NCI-H82 treated with DMSO at 0.1 percent for 48 hours (cell line): ENCODE data around the gene POLE.
"Not testable (repeated sequence)": the region's sequence is repeated elsewhere in the genome, so short reads cannot be mapped to it uniquely, and the experiment has no call there.

Source experiments
- DNase-seq: peaks from one replicate; lab custom pipeline; 2025; ENCODE audit not compliant: unreplicated experiment; lab: John Stamatoyannopoulos, UW

The POLE gene

DNA sequence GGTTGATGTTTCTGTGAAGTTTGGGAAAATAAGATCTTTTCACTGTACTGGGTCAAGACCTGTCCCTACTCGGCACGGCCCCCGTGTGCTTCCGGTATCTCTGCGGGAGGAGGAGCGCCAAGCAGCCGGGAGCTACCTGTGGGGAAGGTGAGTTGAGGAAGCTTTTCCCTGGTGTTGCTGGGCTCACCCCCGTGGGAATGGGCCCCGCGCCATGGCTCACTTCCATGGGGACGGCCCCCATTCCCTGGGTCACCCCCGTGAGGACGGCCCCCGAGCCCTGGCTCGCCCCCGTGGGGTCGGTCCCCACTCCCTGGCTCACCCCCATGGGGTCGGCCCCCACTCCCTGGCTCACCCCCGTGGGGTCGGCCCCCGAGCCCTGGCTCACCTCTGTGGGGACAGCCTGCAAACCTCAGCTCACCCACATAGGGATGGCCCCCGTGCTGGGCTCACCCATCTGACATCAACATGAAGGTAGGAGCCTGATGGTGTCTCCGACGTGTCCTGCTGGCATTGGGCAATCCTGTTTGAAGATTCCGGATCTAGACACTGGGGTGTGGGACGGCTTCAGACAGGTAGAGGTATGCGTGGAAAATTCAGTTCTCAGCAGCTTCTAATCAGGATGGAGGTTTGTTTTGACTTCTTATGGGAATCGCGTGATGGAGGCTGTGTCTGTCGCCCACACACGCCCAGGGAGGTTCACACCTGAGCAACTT is 85.8 kb downstream of the POLE start:
- no peak for DNase-seq

DNA sequence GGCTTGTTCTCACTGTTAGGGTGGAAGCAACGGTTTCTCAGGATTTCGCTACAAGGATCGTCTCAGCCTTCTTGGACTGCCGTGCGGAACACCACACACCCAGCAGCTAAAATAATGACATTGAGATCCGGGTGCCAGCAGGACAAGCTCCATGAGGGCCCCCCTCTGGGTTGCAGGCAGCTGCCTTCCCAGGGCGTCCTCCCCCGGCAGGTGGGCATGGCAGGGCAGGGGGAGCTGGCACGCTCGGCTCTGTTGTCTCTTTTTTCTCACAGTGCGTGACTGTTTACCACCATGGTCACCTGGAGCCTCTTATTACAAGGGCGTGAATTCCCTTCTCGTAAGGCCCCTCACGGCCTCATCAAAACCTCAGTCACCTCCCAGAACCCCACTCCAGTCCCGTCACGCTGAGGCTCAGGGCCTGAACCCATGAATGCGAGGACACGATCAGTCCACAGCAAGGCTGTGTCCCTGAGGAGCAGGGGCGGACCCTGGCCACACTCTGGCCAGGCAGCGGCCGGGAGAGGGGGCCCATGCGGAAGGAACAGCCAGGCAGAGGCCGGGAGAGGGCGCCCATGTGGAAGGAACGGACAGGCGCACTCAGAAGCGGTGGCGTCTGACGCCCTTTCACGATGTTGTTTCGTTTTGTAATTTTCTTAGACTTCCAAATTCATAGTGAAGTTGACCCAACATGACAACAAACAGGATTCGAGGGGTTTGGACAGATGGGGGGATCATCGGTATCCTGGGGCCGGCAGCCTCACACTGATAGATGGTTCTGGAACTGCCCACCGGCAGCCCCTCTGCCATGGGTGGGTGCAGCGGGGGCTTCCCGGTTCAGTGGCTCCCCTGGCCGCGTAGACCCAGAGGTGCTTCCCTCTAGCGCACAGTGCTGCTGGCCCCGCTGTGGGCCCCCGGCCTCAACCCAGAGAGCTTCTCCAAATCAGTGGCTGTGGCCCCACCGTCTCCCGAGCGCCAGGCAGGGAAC is 86.8 kb downstream of the POLE start:
- DNase-seq: peak; percentile 49

DNA sequence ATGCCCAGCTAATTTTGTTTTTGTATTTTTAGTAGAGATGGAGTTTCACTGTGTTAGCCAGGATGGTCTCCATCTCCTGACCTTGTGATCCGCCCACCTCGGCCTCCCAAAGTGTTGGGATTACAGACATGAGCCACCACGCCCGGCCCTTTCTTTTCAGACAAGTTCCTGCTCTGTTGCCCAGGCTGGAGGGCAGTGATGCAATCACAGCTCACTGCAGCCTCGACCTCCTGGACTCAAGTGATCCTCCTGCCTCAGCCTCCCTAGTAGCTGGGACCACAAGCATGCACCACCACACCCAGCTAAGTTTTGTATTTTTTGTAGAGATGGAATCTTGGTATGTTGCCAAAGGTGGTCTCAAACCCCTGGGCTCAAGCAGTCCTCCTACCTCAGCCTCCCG is 87.6 kb downstream of the POLE start:
- DNase-seq: not testable (repeated sequence)

DNA sequence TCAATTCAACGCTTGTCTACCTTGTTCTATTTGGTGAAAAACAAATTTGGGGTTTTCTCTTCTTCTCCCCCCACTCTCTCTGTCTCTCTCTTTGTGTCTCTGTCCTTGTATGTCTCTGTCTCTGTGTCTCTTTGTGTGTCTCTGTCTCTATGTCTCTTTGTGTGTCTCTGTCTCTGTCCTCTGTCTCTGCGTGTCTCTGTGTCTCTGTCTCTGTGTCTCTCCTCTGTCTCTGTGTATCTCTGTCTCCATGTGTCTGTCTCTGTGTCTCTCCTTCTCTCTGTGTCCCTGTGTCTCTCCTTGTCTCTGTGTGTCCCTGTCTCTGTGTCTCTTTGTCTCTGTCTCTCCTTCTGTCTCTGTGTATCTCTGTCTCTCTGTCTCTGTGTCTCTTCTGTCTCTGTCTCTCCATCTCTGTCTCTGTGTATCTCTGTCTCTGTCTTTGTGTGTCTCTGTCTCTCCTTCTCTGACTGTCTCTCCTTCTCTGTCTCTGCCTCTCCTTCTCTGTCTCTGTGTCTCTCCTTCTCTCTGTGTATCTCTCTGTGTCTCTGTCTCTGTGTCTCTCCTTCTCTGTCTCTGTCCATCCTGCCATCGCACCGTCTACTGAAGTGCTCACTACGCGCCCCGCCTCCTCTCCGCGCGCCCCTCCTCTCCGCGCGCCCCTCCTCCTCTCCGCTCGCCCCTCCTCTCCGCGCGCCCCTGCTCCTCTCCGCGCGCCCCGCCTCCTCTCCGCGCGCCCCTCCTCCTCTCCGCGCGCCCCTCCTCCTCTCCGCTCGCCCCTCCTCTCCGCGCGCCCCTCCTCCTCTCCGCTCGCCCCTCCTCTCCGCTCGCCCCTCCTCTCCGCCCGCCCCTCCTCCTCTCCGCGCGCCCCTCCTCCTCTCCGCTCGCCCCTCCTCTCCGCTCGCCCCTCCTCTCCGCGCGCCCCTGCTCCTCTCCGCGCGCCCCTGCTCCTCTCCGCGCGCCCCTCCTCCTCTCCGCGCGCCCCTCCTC is 89.5 kb downstream of the POLE start:
- DNase-seq: no peak

DNA sequence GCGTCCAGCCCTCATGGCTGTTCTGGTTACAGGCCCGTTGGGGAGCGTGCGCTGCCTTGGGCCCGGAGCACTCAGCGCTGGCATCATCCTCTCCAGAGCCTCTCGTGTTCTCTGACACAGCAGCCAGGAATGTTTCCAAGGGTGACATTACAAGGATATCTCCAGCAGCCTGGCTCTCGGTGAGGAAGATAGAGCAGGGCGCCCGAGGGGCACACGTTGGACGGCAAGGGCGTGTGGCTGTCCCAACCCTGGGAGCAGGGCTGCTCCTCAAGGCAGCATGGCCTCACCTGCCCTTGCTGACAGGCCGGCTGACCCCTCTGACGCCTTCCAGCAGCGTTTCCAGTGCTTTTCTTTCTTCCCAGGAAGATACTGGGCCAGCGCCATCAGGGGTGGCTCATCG is 91.1 kb downstream of the POLE start:
- DNase-seq: no peak

DNA sequence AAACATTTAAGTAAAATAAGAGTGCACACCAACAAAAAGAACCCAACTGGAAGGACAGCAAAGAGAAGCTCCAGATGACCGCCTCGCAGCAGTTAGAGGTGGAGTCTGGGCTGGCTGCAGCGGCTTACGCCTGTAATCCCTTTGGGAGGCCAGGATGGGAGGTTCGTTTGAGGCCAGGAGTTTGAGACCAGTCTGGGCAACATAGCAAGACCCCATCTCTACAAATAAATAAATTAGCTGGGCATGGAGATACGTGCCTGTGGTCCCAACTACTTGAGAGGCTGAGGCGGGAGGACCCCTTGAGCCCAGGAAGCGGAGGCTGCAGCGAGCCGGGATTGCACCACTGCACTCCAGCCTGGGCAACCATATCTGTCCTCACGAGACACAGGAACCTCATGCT is 92.0 kb downstream of the POLE start:
- no peak for DNase-seq

DNA sequence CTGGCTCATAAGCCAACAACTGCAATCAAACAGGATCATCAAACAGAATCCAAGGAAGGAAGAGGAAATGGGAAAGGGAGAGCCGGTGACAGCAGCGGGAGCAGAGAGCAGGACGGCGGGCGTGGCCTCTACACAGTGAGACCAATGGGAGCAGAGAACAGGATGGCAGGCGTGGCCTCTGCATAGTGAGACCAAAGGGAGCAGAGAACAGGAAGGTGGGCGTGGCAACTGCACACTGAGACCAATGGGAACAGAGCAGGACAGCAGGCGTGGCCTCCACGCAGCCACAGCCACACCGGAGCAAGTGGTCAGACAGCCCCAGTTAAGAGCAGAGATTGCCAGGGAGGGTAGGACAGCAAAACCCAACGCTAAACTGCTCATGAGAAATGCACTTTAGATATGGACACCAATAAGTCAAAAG is 93.2 kb downstream of the POLE start:
- peak; percentile 98 for DNase-seq

DNA sequence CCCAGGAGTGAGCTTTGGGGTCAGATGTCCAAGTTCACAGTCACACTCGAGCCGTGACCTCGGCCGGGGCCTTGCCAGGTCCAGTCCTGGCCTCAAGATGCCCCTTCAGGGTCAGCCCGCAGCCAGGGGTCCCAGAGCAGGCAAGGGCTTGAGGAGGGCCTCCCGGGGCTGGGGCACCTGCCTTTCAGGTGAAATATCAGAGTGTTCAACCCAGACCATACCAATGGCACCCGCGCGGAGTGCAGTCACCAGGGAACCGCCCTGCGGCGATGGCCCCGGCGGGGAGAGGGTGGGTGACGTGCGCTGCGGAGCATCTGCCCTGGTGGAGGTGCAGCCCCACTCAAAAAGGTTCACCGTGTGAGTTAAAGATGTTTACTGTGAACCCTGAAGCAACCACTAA is 93.6 kb downstream of the POLE start:
- no peak for DNase-seq

DNA sequence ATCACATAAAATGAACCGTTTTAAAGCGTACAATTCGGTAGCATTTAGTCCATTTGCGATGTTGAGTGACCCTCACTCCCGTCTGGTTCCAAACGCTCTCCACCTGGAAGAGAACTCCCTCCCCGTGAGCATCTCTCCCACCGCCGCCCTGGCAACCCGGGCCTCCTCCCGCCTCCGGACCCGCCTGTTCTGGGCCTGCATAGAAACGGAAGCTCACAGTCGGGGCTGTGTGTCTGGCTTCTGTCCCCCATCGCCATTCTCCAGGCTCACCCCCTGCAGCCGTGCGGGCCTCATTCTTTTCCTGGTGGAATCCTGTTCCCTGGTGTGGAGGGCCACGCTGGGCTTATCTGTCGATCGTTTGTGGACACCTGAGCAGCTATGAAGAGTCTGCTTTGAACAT is 94.1 kb downstream of the POLE start:
- no peak for DNase-seq

DNA sequence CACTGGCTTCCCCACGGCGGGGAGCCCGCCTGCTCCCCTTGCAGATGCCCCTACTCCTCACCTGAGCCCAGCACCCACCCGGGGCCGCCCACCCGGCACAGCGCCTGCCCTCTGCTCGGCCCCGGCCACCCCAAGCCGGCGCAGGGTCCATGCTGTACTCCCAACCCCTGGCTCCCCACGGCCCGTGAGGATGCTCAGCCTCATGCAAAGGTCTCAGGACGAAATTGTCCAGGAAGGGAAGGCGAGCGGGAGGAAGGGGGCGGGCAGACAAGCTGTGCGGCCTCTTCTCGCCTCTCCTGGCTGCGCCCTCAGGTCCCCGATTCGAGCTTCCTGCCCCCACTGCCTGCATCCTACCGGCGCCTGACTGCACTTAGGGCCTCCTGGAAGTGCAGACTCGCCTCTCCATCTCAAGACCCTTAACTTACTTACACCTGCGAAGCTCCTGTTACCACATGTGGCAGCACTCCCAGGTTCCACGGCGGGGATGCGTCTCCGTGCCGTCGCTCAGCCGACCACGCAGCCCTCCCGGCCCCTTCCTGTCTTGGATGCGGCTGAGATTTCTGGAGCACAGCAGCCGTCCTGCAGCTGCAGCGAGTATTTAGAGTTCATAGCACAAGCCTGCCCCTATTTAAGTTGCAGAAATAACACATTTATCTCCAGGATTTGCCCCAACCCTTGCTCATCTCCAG is 94.7 kb downstream of the POLE start:
- DNase-seq: no peak

DNA sequence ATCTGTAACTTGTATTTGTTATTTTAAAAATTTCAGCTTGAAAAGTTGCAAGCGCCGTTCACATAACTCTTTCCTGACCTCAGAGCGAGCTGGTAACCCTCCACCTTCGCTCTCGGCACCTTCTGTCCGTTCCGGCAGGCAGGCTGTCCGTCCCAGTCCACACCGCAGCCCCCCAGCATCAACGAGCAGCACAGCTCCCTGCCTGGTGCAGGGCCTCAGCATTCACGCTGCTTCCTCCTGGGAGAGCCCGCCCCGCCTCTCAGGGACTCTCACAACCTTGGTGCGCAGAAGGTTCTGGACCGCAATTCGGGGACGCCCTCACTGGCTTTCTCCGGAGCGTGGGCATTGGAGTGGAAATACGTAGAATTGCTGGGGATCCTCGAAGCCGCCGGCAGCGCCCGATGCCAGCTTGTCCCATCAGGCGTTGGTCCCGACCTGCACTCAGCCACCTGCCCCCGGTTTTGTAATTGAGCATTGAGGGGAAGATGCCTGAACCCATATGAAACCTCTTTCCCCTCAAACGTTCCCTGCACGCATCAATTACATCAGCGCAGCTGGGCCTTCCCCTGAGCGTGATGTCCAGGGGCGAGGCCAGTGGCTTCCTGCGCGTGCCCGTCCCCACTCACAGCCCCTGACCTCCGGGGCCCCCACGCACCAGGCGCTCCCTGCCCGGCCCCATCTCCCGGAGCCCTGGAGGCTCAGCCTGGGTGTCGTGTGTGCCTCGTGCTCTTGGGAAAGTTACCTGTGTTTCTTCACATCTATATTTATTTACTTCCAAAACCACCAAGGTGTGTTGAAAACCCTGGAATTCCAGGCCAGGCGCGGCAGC is 95.8 kb downstream of the POLE start:
- no peak for DNase-seq

DNA sequence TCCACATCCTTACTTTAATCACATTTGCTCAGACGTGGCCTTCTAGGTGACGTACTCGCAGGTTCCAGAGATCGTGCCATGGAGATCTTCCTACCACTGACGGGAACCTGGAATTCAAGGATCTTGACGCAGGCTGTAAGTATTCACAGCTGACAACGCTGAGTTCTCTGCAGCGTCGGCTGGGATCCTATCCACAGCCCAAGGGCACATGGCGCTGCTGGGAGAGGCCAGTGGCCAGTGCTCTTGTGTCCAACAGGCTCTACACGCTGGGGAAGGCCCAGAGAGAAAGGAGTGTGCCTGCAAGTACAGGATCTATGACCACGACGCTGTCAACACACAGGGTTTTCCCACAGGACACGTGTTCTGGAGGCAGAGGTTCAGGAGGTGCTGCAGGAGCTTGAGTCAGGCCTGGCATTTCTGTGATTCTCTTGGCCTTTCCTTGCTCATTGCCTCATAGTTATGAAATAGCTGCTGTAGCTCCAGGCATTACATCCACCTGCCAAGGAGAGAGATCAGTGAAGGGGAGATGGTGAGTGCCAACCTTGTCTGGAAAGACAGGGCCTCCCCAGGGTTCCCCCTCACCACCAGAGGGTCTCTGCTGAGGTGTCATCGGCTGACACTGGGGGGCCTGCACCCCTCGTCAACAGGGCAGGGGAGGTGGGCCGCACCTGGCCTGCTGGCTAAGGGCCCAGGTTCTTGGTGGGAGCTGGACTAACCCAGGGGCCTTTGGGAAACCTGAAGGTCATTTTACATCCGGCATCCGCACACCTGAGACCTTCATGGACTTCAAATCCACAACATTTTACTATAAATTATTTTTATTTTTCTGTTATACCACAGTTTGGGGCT is 98.1 kb downstream of the POLE start:
- no peak for DNase-seq

DNA sequence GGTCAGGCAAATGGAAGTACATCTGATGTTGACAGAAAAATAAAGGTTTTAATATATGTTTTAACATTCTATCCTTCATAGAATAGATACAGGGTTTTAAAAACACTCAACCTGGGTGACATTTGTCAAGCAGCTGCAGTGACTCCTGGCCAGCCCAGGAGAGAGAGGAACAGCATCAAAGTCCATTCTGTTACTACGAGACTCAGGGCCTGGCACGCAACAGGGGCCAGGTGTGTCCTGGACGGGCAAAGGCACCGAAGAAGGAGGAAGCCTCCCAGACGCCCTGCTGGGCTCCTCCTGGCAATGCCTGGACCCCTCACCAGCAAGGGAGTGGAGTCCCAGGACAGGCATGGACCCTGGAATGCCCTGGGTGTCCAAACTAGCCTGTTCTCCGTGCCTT is 98.8 kb downstream of the POLE start:
- no peak for DNase-seq

DNA sequence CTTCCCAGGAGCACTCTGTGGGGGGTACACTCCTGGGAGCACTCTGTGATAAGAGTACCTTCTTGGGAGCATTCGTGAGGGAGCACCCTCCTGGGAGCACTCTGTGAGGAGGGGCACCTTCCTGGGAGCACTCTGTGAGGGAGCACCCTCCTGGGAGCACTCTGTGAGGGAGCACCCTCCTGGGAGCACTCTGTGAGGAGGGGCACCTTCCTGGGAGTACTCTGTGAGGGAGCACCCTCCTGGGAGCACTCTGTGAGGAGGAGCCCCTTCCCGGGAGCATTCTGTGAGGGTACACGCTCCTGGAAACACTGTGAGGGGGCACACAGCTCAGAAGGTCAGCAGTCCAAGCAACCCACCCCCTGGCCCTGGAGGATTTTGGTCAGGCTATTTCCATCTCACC is 99.4 kb downstream of the POLE start:
- DNase-seq: no peak

DNA sequence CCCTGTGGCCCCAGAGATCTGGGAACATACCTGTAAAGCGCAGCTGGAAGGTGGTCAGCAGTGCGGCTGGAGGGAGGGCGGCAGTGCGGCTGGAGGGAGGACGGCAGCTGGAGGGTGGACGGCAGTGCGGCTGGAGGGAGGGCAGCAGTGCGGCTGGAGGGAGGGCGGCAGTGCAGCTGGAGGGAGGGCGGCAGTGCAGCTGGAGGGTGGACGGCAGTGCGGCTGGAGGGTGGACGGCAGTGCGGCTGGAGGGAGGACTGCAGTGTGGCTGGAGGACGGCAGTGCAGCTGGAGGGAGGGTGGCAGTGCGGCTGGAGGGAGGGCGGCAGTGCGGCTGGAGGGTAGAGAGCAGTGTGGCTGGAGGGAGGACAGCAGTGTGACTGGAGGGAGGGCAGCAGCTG is 100.2 kb downstream of the POLE start:
- DNase-seq: no peak

DNA sequence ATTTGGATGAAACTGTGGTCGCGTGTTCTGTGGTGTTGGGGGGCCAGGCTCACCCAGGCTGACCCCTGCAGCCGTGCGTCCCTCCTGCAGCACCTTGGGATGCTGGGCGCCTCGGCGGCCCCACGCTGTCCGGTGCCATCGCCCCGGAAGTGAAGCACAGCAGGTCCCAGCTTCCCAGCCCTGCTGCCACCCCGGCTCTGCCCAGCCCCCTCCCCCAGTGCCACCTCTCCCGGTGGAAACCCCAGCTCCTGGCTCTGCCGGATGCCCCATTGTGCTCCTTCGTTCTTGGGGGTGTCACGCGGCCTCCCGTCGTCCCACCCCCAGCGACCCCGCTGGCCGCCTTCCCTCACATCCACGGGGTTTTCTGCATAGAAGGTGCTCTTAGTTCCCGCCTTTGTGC is 102.0 kb downstream of the POLE start:
- DNase-seq: no peak

DNA sequence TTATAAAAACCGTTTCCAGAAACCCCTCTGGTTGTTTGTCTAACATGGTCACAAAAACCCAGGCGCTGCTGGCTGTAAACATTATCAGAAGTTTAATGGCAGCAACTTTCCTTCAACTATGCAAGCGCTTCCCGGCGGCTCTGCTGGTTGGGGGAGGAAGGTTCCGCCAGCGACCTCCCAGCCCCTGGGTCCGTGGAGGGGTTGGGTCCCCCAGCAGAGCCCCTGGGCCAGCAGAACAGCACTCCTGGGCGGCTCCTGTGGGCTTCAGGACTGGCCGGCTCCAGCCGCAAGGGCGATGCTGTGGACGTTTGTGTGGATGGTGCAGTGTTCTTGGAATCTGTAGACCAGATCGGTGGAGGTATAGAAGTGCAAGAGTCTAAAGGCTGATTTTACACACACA is 102.7 kb downstream of the POLE start:
- no peak for DNase-seq

DNA sequence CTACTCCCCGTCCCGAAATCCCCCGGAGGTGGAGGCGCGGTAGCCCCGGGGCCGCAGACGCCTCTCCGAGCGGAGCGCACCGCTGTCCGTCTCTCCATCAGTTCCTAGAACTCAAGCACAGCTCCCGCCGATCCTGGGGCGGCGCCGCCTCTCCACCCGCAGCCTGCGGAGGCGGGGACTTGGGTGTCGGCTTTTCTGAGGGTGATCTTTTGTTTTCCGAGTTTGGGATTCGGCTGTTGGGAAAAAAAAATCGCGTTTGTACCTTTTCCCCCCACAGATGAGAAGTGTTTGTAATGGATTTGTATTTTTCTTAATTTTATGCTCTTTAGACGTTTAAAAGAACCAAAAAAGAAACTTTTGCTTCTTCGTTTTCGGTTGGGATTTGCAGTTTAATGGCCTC is 103.4 kb downstream of the POLE start:
- no peak for DNase-seq

DNA sequence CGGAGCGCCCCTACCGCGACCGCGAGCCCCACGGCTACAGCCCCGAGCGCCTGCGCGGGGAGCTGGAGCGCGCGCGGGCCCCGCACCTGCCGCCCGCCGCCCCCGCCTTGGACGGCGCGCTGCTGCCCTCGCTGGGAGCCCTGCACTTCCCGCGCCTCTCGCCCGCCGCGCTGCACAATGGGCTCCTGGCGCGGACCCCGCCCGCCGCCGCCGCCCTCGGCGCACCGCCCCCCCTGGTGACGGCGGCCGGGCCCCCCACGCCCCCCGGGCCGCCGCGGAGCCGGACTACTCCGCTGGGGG is 103.8 kb downstream of the POLE start:
- no peak for DNase-seq
